H1 (cell line): ENCODE results near the gene BCL11A. TPM values are rescaled to one million over a fixed set of nuclear protein-coding genes. Genes with fewer than 3 reads are reported as not detected.

Experiments
- EGR1 ChIP-seq: IDR thresholded peaks from 2 replicates; pipeline ENCODE4 v1.6.1; 2011; ENCODE audit warnings: low read depth, low read length, borderline replicate concordance
- SIN3A ChIP-seq, 2 experiments: IDR thresholded peaks in 1 of 2; conservative IDR thresholded peaks in 1 of 2; 2 replicates each; pipeline ENCODE4 v1.6.1; 2011 to 2012; ENCODE audit warnings: low read length in 2 of 2, improper control_type of control experiment in 1 of 2, low read depth in 1 of 2, mild to moderate bottlenecking in 1 of 2
- polyA plus RNA-seq, 7 experiments: library from polyadenylated mRNA; depleted of rRNA in 3 of 7; stranded (reverse) in 5 of 7; unstranded in 2 of 7; fragments of >200 nt in 5 of 7; fragments of 200-250 nt in 2 of 7; gene quantifications; 1 replicate in 5 of 7; 2 replicates in 1 of 7; 4 replicates in 1 of 7; pipeline versions ENCODE4 v1.2.1 to v1.2.3, GENCODE V29; 2011 to 2013; ENCODE audit warnings: missing spikeins in 2 of 7, mixed read lengths in 2 of 7
- total RNA-seq: library from RNA; stranded (reverse); fragmentation: NEBNext Ultra II Directional; extraction: Animal tissue kit (Norgen Biotek cat#: 25700); gene quantifications from 2 replicates; pipeline ENCODE4 v1.2.1, GENCODE V29; 2021

Gene BCL11A
- total and polyA plus RNA-seq, 2 of the 8 experiments (the other 6 are each of a cell fraction or from before 2014, with no cell fraction given) = 11.9 to 59.3 TPM

GRCh38 chr2:60552078-60552850, 1.2 kb downstream of the BCL11A start (continued):
- TF ChIP-seq EGR1 (no peak), SIN3A (conservative IDR thresholded peaks at IDR 0.05 in 1 of 2, IDR thresholded peaks at IDR 0.05 in 1 of 2; ENCODE audit: low read depth in 1 of 2, low read length in 2 of 2) (0 out of 4 replicates have a peak, but pooled peaks of 1 of the 2 experiments have one; percentile 41)
